ENCODE measurements around the gene NKX2-2. TPM values are rescaled to one million over a fixed set of nuclear protein-coding genes. Genes with fewer than 3 reads are reported as not detected.

The NKX2-2 gene
- total RNA-seq, result not detected in 2 replicates

- no peak for DNase-seq (ENCODE audit: low read depth in 2 of 2)
Observed at GRCh38 chr20:21513881-21514540, at the start of gene NKX2-2. TSS of gene NKX2-2 (minus strand) at chr20:21514064. CDS start at chr20:21513669, 395 bp downstream.

GRCh38 chr20:21562656-21563055, 48.8 kb upstream of the NKX2-2 start:
- DNase-seq (ENCODE audit: low read depth in 2 of 2), result no peak

DNA sequence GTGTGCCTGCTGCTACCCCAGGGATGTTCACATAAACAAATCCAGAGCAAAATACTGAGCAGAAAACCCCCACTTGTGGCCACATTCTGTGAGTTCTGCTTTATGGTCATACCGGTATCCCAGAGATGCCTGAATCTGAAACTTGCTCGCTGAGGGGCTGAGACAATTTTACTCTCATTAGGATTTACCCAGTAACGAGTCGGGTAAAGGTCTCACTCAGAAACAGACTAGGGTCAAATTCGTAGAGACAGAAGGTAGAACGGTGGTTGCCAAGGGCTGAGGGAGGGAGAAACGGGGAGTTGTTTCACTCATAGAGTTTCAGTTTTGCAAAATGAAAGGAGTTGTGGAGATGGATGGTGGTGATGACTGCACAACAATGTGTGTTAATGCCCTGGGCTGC, 45.4 kb upstream of the NKX2-2 start:
- no peak for DNase-seq (ENCODE audit: low read depth in 2 of 2)

DNA sequence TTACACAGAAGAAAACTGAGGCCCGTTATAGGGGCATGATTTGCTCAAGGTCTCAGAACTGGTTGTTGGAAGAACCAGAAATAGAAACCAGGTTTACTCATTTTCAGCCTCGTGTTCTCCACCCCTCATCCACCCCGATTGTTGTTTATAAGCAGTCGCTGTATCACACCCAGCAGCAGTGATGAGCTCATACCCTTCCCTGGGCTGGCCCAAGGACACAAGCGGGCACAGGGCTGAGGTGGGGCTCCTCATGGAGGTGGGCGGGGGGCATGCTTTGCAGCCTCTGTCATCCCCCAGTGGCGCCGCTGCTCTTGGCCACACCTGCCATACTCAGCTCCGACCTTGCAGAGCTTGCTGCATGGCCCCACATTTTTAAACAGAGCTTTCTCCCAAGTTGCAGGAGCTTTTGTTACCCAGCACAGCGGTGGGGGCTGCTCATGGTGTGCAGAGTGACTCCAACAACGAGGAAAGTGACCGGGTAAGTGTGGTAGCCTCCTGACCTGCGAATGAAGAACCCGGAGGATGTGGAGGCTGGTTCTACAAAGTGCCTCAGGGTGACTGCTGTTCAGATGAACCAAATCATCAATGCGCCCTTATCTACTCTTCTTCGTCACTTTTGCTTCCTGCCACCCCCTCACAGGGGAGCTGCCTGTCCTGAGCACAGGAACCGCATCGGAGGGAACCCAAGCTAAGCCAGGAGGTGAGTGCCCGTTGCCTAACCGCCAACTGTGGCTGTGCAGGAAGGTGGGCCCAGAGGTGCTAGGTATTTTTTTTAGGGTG, 43.6 kb upstream of the NKX2-2 start:
- DNase-seq (ENCODE audit: low read depth in 2 of 2), result no peak

- no peak for DNase-seq (ENCODE audit: low read depth in 2 of 2)
Observed at GRCh38 chr20:21556398-21556797, 42.5 kb upstream of the NKX2-2 start.

- DNase-seq (ENCODE audit: low read depth in 2 of 2), result no peak
Observed at GRCh38 chr20:21555470-21556120, 41.7 kb upstream of the NKX2-2 start.

GRCh38 chr20:21554985-21555384, 41.1 kb upstream of the NKX2-2 start:
- no peak for DNase-seq (ENCODE audit: low read depth in 2 of 2)

DNA sequence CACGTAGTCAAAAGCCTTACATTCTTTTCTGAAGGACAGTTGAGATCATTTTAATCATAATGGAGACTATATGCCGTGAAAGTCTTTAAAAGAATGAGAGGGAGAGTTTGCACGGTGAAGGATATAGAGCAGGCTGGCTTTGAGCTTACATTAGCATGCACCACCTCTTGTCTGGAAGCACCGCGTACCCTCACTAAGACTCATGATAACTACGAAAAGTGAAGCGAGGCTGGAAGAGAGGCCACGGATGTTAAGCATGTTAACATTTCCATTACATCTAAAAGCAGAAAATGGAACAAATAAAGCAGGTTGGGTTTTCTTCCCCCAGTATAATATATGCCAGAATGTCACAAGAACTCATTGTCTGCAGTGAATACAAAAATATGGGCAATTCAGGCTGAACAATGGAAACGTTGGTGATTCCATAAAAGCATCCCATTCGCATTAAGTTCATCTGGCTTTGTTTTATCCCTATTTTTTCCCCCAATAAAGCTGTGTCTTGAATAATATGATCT, 40.6 kb upstream of the NKX2-2 start:
- DNase-seq (ENCODE audit: low read depth in 2 of 2), result no peak

GRCh38 chr20:21550587-21550986, 36.7 kb upstream of the NKX2-2 start:
- DNase-seq (ENCODE audit: low read depth in 2 of 2), result no peak

GRCh38 chr20:21548390-21549035, 34.6 kb upstream of the NKX2-2 start:
- no peak for DNase-seq (ENCODE audit: low read depth in 2 of 2)

DNA sequence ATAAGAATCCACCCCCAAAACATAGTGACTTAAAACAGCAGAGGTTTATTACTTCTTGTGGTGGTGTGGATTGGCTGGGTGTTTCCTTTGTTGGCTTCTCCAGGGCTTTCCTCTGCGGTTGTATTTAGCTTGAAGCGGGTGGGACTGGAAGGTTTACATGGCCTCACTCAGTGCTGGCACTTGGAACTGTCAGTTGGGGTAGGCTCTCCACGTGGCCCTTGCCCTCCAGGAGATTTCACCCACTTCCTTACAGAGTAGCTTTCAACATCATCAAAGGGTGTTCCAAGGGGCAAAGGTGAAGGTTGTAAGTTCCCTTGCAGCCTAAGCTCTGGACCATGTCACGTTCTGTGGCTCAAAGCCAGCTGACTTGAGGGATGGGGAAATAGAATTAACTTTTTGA, 32.5 kb upstream of the NKX2-2 start:
- no peak for DNase-seq (ENCODE audit: low read depth in 2 of 2)

DNA sequence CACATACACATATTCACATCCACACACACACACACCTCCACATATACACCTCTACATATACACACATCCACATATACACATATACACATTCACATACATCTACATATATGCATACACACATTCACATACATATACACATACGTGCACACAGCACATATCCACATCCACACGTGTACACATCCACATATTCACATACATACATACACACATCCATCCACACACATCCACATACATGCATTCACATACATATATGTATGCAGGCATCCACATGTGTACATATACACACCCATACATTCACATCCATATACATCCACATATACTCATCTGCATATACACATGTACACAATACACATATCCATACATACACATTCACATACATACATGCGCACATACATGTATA, 25.6 kb upstream of the NKX2-2 start:
- DNase-seq (ENCODE audit: low read depth in 2 of 2), result no peak

DNA sequence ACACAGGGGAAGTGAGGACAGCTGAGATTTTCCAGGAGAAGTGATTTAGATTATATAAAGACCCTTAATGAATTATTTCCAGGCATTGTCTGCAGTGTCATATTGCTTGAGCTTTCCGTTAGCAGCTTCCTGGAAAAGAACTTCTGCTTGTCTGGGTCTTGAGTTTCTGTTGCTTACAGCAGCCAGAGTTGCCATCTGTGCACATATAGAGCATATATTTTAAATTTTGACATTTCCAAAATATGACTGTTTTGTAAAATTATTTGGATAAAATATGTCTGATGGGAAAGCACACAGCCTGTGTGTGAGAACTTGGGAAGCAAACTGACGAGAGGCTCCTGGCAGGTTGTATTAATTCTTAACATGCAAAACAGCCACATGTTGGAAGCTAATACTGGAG, 21.0 kb upstream of the NKX2-2 start:
- DNase-seq (ENCODE audit: low read depth in 2 of 2), result no peak

GRCh38 chr20:21534453-21534852, 20.6 kb upstream of the NKX2-2 start:
- DNase-seq (ENCODE audit: low read depth in 2 of 2), result no peak

GRCh38 chr20:21529863-21530262, 16.0 kb upstream of the NKX2-2 start:
- DNase-seq (ENCODE audit: low read depth in 2 of 2), result peak; percentile 26

GRCh38 chr20:21528870-21529269, 15.0 kb upstream of the NKX2-2 start:
- DNase-seq (ENCODE audit: low read depth in 2 of 2), result no peak

DNA sequence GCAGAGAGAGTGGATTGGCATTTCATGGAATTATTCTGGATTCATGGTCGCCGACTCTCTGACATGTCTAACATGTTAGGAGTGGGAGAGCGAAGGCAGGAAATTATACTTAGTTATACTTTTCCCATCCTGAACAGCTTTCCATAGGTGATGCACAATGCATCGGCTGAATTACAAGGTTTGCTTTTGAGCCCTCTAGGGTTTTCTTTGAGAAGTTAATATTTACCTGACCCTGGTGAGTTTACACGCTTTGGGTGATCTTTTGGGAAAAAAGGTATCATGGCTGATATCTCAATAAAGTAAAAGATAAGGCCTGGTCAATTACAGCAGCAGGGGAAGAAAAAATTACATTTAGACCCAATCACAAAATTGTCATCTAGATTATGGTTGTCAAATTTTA, 14.0 kb upstream of the NKX2-2 start:
- DNase-seq (ENCODE audit: low read depth in 2 of 2), result no peak

GRCh38 chr20:21526776-21527175, 12.9 kb upstream of the NKX2-2 start:
- no peak for DNase-seq (ENCODE audit: low read depth in 2 of 2)

- DNase-seq (ENCODE audit: low read depth in 2 of 2), result no peak
Observed at GRCh38 chr20:21523895-21524294, 10.0 kb upstream of the NKX2-2 start.

DNA sequence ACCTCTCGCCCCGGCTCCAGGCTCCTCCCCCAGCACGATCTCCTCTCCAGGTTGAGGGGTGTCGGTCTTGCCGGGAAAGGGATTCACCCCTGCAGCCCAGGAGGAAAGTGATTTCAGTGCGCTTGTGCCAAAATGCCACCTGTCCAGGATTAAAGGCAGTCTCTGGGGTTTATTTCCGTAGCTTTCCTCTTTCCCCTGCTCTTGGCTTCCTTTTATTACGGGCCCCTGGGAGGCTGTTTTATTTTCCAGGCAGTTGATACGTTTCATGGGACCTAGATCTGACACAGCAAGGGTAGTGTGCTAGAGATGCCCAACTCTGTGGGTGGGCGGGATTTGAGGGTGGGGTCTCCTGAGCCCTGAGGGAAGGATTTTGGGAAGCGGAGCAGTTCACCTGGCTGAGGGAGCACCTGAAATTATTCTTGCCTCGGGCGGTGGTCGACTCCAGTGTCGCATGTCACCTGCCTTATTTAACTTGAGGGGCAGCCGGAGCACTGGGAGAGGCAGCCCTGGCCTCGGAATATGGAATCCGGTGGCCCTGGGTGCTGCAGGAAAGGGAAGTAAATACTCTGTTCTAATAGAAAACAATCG, 9.5 kb upstream of the NKX2-2 start:
- no peak for DNase-seq (ENCODE audit: low read depth in 2 of 2)

- no peak for DNase-seq (ENCODE audit: low read depth in 2 of 2)
Observed at GRCh38 chr20:21522481-21523280, 8.8 kb upstream of the NKX2-2 start.
